Osteoblast (primary cell): Measurements from ENCODE around the gene MMP2. TPM values are rescaled to one million over a fixed set of nuclear protein-coding genes. Genes with fewer than 3 reads are reported as not detected.

Experiments used
- DNase-seq: peaks from one replicate; pipeline ENCODE4 v3.0.0; 2011; ENCODE audit warnings: low spot score, mixed read lengths; ENCODE audit not compliant: insufficient read length; ENCODE audit errors: missing footprints
- H2AFZ ChIP-seq: 2 replicates; pipeline ENCODE4 v1.6.0; 2011; ENCODE audit warnings: mild to moderate bottlenecking, low read length
- H3K27ac ChIP-seq: 2 replicates; pipeline ENCODE4 v1.5.1; 2011; ENCODE audit warnings: mild to moderate bottlenecking, low read depth, low read length, moderate library complexity
- H3K27me3 ChIP-seq: 2 replicates; pipeline ENCODE4 v1.6.0; 2012; ENCODE audit warnings: mild to moderate bottlenecking, control low read depth, inconsistent platforms, low read length, moderate library complexity; ENCODE audit not compliant: insufficient read depth
- H3K36me3 ChIP-seq: 2 replicates; pipeline ENCODE4 v1.5.1; 2011; ENCODE audit warnings: mild to moderate bottlenecking, low read length, control low read depth, moderate library complexity; ENCODE audit not compliant: insufficient read depth
- H3K4me1 ChIP-seq: 2 replicates; pipeline ENCODE4 v1.5.1; 2011; ENCODE audit warnings: mild to moderate bottlenecking, low read length, control low read depth, moderate library complexity; ENCODE audit not compliant: insufficient read depth
- H3K4me2 ChIP-seq: 2 replicates; pipeline ENCODE4 v1.6.0; 2011; ENCODE audit warnings: mild to moderate bottlenecking, low read length; ENCODE audit not compliant: insufficient read depth
- H3K4me3 ChIP-seq: fragments of 200-600 bp; sonication (generic); 3 replicates; pipeline ENCODE4 v1.5.1; 2012; ENCODE audit warnings: mild to moderate bottlenecking, low read length, inconsistent platforms; ENCODE audit not compliant: insufficient read depth
- H3K79me2 ChIP-seq: 2 replicates; pipeline ENCODE4 v1.6.0; 2012; ENCODE audit warnings: mild to moderate bottlenecking, low read length, control low read depth, inconsistent platforms; ENCODE audit not compliant: insufficient read depth
- H3K9me3 ChIP-seq: 2 replicates; pipeline ENCODE4 v1.5.1; 2011; ENCODE audit warnings: low read depth, low read length, control low read depth
- H4K20me1 ChIP-seq: 2 replicates; pipeline ENCODE4 v1.6.0; 2012; ENCODE audit warnings: mild to moderate bottlenecking, low read length, control low read depth; ENCODE audit not compliant: insufficient read depth
- CTCF ChIP-seq: IDR thresholded peaks from 2 replicates; pipeline ENCODE4 v1.5.1; 2011; ENCODE audit warnings: mild to moderate bottlenecking, low read depth, low read length, moderate library complexity; ENCODE audit errors: extremely low read depth
- total RNA-seq: library from RNA; depleted of rRNA; stranded (reverse); fragments of >200 nt; gene quantifications from 2 replicates; pipeline ENCODE4 v1.2.3, GENCODE V29; 2012

MMP2 gene
- total RNA-seq, 1 donor: 2,094 TPM

- H3K79me2 ChIP-seq: no peaks in the 10 kb centered on the region
- peaks cover 20% of the 10 kb centered on the region for H3K27me3 ChIP-seq
- DNase-seq: no peak
- no peak overlapping the region for H3K4me2 ChIP-seq
- H4K20me1 ChIP-seq: no peaks in the 10 kb centered on the region
- no peak overlapping the region for H3K27ac ChIP-seq
- H2AFZ ChIP-seq: no peak overlapping the region
- no peak for TF ChIP-seq CTCF
- no peaks in the 10 kb centered on the region for H3K4me1 ChIP-seq
- no peaks in the 10 kb centered on the region for H3K9me3 ChIP-seq
- H3K4me3 ChIP-seq: no peak overlapping the region
- no peaks in the 10 kb centered on the region for H3K36me3 ChIP-seq
Observed at GRCh38 chr16:55438281-55438680, 40.7 kb upstream of the MMP2 start.

- no peak for DNase-seq
- Histone ChIP-seq H3K27me3 (peaks cover 18% of the 10 kb centered on the region), H3K79me2 (no peaks in the 10 kb centered on the region), H3K9me3 (no peaks in the 10 kb centered on the region), H3K36me3 (no peaks in the 10 kb centered on the region), H2AFZ (no peak overlapping the region), H3K4me1 (no peaks in the 10 kb centered on the region), H3K27ac (no peak overlapping the region), H3K4me3 (no peak overlapping the region), H3K4me2 (no peak overlapping the region), H4K20me1 (no peaks in the 10 kb centered on the region)
- TF ChIP-seq CTCF: no peak
Observed at GRCh38 chr16:55439101-55439690, 39.8 kb upstream of the MMP2 start.

GRCh38 chr16:55443434-55444346 lies 35.3 kb upstream of the MMP2 start:
- no peak for TF ChIP-seq CTCF
- Histone ChIP-seq H3K4me1 (no peaks in the 10 kb centered on the region), H3K4me2 (no peak overlapping the region), H3K9me3 (no peaks in the 10 kb centered on the region), H2AFZ (no peak overlapping the region), H3K27ac (no peak overlapping the region), H4K20me1 (no peaks in the 10 kb centered on the region), H3K36me3 (no peaks in the 10 kb centered on the region), H3K4me3 (no peak overlapping the region), H3K79me2 (no peaks in the 10 kb centered on the region), H3K27me3 (peaks cover 9% of the 10 kb centered on the region)
- DNase-seq: no peak
